B cell (primary cell): ENCODE measurements around the gene EEFSEC. TPM values are rescaled to one million over a fixed set of nuclear protein-coding genes. Genes with fewer than 3 reads are reported as not detected.

Experiments used
- ATAC-seq: fragments of 200-7000 bp; cut with Tn5 transposase; one replicate; pipeline ENCODE4 v1.10.0; 2021; ENCODE audit warnings: low read depth, mild to moderate bottlenecking, moderate number of reproducible peaks, moderate library complexity
- CTCF ChIA-PET: fragments of 350-600 bp; sonication (Branson Sonifier 250); formaldehyde crosslinking; loops from one replicate; lab custom pipeline; 2021; ENCODE audit warnings: antibody characterized with exemption, inconsistent platforms; lab: Charles Lee
- POLR2A ChIA-PET: fragments of 350-600 bp; sonication (Branson Sonifier 250); formaldehyde crosslinking; loops from one replicate; lab custom pipeline; 2021; ENCODE audit warnings: antibody characterized with exemption; lab: Charles Lee
- DNase-seq: peaks from one replicate; pipeline ENCODE4 v3.0.0; 2013
- H2AFZ ChIP-seq: 2 replicates; pipeline ENCODE4 v1.6.1; 2012; ENCODE audit warnings: mild to moderate bottlenecking, low read depth, low read length; ENCODE audit not compliant: insufficient read depth, poor library complexity, severe bottlenecking
- H3K27ac ChIP-seq, 2 donors: 1 replicate in 1 of 2; 2 replicates in 1 of 2; pipeline ENCODE4 v1.5.1; 2012 to 2013; ENCODE audit warnings: low read length in 2 of 2, mild to moderate bottlenecking in 2 of 2, moderate library complexity in 1 of 2
- H3K27me3 ChIP-seq, 4 experiments: fragments of 200-600 bp in 1 of 4; sonication (generic) in 1 of 4; replicated peaks in 1 of 4; 1 replicate in 2 of 4; 2 replicates in 2 of 4; pipeline versions ENCODE4 v1.6.1 to v1.7.0; 2013 to 2016; ENCODE audit warnings: low read length in 3 of 4, mild to moderate bottlenecking in 2 of 4, mixed read lengths in 1 of 4, moderate library complexity in 1 of 4; ENCODE audit not compliant: insufficient read depth in 4 of 4, control insufficient read depth in 3 of 4; ENCODE audit errors: control extremely low read depth in 1 of 4
- H3K36me3 ChIP-seq, 2 experiments: replicated peaks in 1 of 2; 1 replicate in 1 of 2; 2 replicates in 1 of 2; pipeline versions ENCODE4 v1.6.1 to v1.7.1; 2013; ENCODE audit warnings: low read length in 1 of 2; ENCODE audit not compliant: insufficient read depth in 2 of 2, control insufficient read depth in 1 of 2; ENCODE audit errors: control extremely low read depth in 1 of 2, extremely low read depth in 1 of 2
- H3K4me1 ChIP-seq, 2 donors: fragments of 200-600 bp in 1 of 2; sonication (generic) in 1 of 2; 1 replicate in 1 of 2; 2 replicates in 1 of 2; pipeline versions ENCODE4 v1.5.1 to v1.6.1; 2013 to 2017; ENCODE audit warnings: low read length in 2 of 2; ENCODE audit not compliant: control insufficient read depth in 2 of 2, insufficient read depth in 2 of 2
- H3K4me2 ChIP-seq: replicated peaks from 2 replicates; pipeline ENCODE3; 2012; ENCODE audit warnings: mild to moderate bottlenecking, low read depth, low read length; ENCODE audit not compliant: poor library complexity, severe bottlenecking
- H3K4me3 ChIP-seq, 5 experiments: fragments of 200-600 bp in 1 of 5; sonication (generic) in 1 of 5; 1 replicate in 3 of 5; 2 replicates in 2 of 5; pipeline versions ENCODE4 v1.5.1 to v1.7.0; 2011 to 2016; ENCODE audit warnings: low read length in 4 of 5, mild to moderate bottlenecking in 4 of 5, low read depth in 2 of 5, control low read depth in 1 of 5, moderate library complexity in 1 of 5; ENCODE audit not compliant: insufficient read depth in 1 of 5; ENCODE audit errors: control extremely low read depth in 1 of 5, extremely low read depth in 1 of 5
- H3K79me2 ChIP-seq: fragments of 200-600 bp; sonication (generic); one replicate; pipeline ENCODE4 v1.6.0; 2016; ENCODE audit warnings: low read length; ENCODE audit not compliant: control insufficient read depth, insufficient read depth
- H3K9ac ChIP-seq: fragments of 200-600 bp; sonication (generic); 2 replicates; pipeline ENCODE4 v1.6.1; 2017; ENCODE audit warnings: mild to moderate bottlenecking, low read length, moderate library complexity
- H3K9me3 ChIP-seq, 3 donors: one replicate each; pipeline versions ENCODE4 v1.6.1 to v1.7.1; 2013; ENCODE audit warnings: low read length in 2 of 3; ENCODE audit not compliant: control insufficient read depth in 2 of 3, insufficient read depth in 1 of 3; ENCODE audit errors: control extremely low read depth in 1 of 3
- H4K20me1 ChIP-seq: 2 replicates; pipeline ENCODE4 v1.6.0; 2012; ENCODE audit warnings: mild to moderate bottlenecking, low read length; ENCODE audit not compliant: insufficient read depth, control insufficient read depth, poor library complexity, severe bottlenecking
- H3K27ac Mint-ChIP-seq: one replicate; pipeline ENCODE4 v1.8.0; 2021; ENCODE audit warnings: mixed read lengths
- H3K27me3 Mint-ChIP-seq: one replicate; pipeline ENCODE4 v1.8.0; 2021; ENCODE audit warnings: mixed read lengths
- H3K4me1 Mint-ChIP-seq: one replicate; pipeline ENCODE4 v1.8.0; 2021; ENCODE audit warnings: mixed read lengths
- H3K4me3 Mint-ChIP-seq: one replicate; pipeline ENCODE4 v1.8.0; 2021; ENCODE audit warnings: mixed read lengths
- H3K9me3 Mint-ChIP-seq: one replicate; pipeline ENCODE4 v1.8.0; 2022; ENCODE audit warnings: mixed read lengths; ENCODE audit not compliant: insufficient read depth
- EZH2 ChIP-seq: IDR thresholded peaks from 2 replicates; pipeline ENCODE4 v1.6.1; 2012; ENCODE audit warnings: borderline replicate concordance, low read depth, mild to moderate bottlenecking, moderate library complexity, low read length; ENCODE audit not compliant: insufficient read depth, poor library complexity, severe bottlenecking
- WGBS: methylation state at CpG from one replicate; pipeline ENCODE4 v1.1.5; 2013; ENCODE audit warnings: missing lambda C conversion rate; ENCODE audit not compliant: insufficient coverage; 5-methylcytosine and 5-hydroxymethylcytosine counted together
- intact Hi-C: fragments of 100-400 bp; cut with micrococcal nuclease; formaldehyde crosslinking; loops from one replicate; pipeline ENCODE4 v1.10.0; 2022
- polyA plus RNA-seq: library from polyadenylated mRNA; depleted of rRNA; stranded (reverse); fragments of >200 nt; gene quantifications from 2 replicates; pipeline ENCODE4 v1.2.3, GENCODE V29; 2012
- total RNA-seq, 2 donors: library from RNA; stranded (reverse); fragments of 120-200 nt in 1 of 2; gene quantifications; 1 replicate in 1 of 2; 2 replicates in 1 of 2; pipeline versions ENCODE4 v1.2.3 to v1.2.4, GENCODE V29; 2013 to 2022
- TF ChIP-seq, protein P1 (sequence below): fragments of 200-600 bp; IDR thresholded peaks from one replicate; pipeline ENCODE4 v1.8.0; 2022; ENCODE audit warnings: antibody characterized with exemption, mild to moderate bottlenecking

The EEFSEC gene
- total and polyA plus RNA-seq, 2 donors (not counting 1 experiment from before 2014, with no cell fraction given), result 17.9 to 18.4 TPM

- Histone ChIP-seq H3K79me2 (peaks cover 41% of the 10 kb centered on the region), H3K27me3 (no peaks in the 10 kb centered on the region), H3K9me3 (no peaks in the 10 kb centered on the region), H3K27ac (no peak overlapping the region), H3K4me1 (no peaks in the 10 kb centered on the region), H4K20me1 (peaks cover 8% of the 10 kb centered on the region), H3K4me3 (no peak overlapping the region), H3K36me3 (peaks cover 1 to 3% of the 10 kb centered on the region in 2 experiments), H2AFZ (no peak overlapping the region), H3K4me2 (no peak overlapping the region), H3K9ac (no peak overlapping the region)
- ChIA-PET POLR2A (no interaction called here), CTCF (no interaction called here)
- ATAC-seq (no peak), DNase-seq (no peak)
- Mint-ChIP-seq H3K27me3 (no peaks in the 10 kb centered on the region), H3K4me3 (no peak overlapping the region), H3K4me1 (peaks cover 2% of the 10 kb centered on the region), H3K27ac (no peak overlapping the region), H3K9me3 (no peaks in the 10 kb centered on the region)
- intact Hi-C loops, result no loop called here
- TF ChIP-seq, protein P1, sequence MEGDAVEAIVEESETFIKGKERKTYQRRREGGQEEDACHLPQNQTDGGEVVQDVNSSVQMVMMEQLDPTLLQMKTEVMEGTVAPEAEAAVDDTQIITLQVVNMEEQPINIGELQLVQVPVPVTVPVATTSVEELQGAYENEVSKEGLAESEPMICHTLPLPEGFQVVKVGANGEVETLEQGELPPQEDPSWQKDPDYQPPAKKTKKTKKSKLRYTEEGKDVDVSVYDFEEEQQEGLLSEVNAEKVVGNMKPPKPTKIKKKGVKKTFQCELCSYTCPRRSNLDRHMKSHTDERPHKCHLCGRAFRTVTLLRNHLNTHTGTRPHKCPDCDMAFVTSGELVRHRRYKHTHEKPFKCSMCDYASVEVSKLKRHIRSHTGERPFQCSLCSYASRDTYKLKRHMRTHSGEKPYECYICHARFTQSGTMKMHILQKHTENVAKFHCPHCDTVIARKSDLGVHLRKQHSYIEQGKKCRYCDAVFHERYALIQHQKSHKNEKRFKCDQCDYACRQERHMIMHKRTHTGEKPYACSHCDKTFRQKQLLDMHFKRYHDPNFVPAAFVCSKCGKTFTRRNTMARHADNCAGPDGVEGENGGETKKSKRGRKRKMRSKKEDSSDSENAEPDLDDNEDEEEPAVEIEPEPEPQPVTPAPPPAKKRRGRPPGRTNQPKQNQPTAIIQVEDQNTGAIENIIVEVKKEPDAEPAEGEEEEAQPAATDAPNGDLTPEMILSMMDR, result no peak
- no peak for TF ChIP-seq EZH2
- WGBS, result 100% methylated on average over 5 of the region's 7 CpGs
Measured at GRCh38 chr3:128207951-128208350, 54.7 kb downstream of the EEFSEC start.

DNA sequence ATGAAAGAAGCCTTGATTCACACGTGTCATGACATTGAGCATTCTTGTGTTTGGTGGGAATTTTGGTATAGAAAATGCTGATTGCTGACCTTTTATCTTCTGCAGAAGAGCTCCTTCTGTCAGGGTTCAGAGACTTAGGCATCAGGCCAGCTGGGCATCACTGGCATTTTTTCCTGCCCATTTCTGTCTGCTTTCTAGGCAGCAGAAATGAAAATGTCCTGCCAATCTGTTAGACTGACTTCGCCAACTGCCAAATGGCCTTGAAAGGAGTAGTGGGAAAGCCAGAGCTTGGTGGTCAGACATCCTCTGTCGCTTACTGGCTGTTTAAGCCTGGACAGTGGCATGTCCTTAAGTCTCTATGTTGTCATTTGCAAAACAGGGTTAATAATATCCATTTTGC lies 57.4 kb downstream of the EEFSEC start:
- Histone ChIP-seq H3K36me3 (no peaks in the 10 kb centered on the region), H2AFZ (no peak overlapping the region), H3K9me3 (no peaks in the 10 kb centered on the region), H3K27ac (no peak overlapping the region), H3K9ac (no peak overlapping the region), H3K4me2 (no peak overlapping the region), H3K27me3 (no peaks in the 10 kb centered on the region), H3K4me3 (no peak overlapping the region), H3K79me2 (peaks cover 32% of the 10 kb centered on the region), H4K20me1 (peaks cover under 1% of the 10 kb centered on the region), H3K4me1 (no peaks in the 10 kb centered on the region)
- intact Hi-C loops, result no loop called here
- DNase-seq (no peak), ATAC-seq (no peak)
- H3K9me3 Mint-ChIP-seq, result no peaks in the 10 kb centered on the region
- WGBS, result 100% methylated on average over 2 of the region's 3 CpGs
- H3K4me1 Mint-ChIP-seq, result peaks cover 3% of the 10 kb centered on the region
- no peak overlapping the region for H3K4me3 Mint-ChIP-seq
- H3K27me3 Mint-ChIP-seq, result no peaks in the 10 kb centered on the region
- POLR2A ChIA-PET, result no interaction called here
- CTCF ChIA-PET, result interaction anchor here (1.0 kb wide), 1 partner anchor 17 kb away, joined by 3 read pairs; no protein-coding TSS in a partner anchor
- TF ChIP-seq, protein P1, result no peak
- no peak for TF ChIP-seq EZH2
- H3K27ac Mint-ChIP-seq, result no peak overlapping the region
